Measurements from ENCODE around the gene IL17C.
"Not testable (repeated sequence)": the region's sequence is repeated elsewhere in the genome, so short reads cannot be mapped to it uniquely, and the experiment has no call there.

Gene IL17C

DNA sequence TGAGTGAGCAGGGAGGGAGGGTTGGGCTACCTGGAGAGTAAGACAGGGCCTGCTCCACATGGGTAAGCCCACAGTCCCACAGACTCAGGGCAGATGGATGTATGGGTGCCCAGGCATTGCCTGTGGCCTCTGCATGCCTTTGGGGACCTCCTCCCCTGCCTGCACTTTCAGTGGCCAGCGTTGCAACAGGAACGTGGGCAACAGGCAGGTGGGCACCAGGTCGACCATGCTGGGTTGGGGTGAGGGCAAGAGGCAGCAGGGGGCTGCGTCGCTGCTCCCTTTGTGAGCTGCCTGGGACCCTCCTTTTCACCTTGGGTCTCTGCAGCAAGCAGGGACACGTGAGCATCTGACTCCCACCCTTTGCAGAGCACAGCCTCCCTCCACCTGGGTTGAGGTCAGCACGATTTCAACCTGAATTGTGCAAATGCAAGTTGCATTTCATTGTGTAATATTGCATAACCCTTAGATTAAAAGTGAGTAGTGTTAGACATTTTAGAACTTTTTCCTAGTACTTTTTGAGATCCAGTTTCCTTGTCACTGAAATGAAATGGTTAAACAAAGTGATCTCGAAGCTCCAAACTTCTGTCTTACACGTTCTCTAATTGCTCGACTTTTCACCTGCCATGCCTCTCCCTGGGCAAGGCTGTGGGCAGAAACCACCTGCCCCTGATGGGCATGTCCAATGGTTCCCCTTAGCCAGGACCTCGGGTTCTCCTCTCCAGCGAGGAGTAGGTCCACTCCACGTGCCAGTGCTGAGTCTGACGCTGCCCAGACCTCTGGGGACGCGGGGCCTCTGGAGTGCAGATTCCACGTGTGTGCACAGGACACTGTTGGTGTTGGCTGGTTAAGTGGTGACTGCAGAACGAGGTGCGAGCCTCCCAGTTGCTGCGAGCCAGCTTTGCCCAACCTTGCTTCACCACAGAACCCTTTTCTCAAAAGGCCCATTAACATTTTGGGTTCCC is 32.9 kb upstream of the IL17C start:
- no peak overlapping the region for H2AK5ac ChIP-seq (ENCODE audit: low read length)
- H2BK120ac ChIP-seq (ENCODE audit: insufficient read depth, low read length, poor library complexity) = no peak overlapping the region
- H3K36me3 ChIP-seq (ENCODE audit: control insufficient read depth in 1 of 2, insufficient read depth in 2 of 2, low read length in 2 of 2) = peaks cover 43 to 60% of the 10 kb centered on the region in 2 experiments
- peaks cover 2% of the 10 kb centered on the region for H3K9me3 ChIP-seq (ENCODE audit: insufficient read depth, low read depth, low read length)
- no peaks in the 10 kb centered on the region for H3K4me1 ChIP-seq (ENCODE audit: control insufficient read depth in 1 of 2, insufficient read depth in 2 of 2, low read length in 2 of 2)
- H3K4me2 ChIP-seq (ENCODE audit: low read length) = no peak overlapping the region
- no peak for DNase-seq
- H3K27ac ChIP-seq (ENCODE audit: low read depth, low read length) = no peak overlapping the region
- no peak overlapping the region for H4K91ac ChIP-seq (ENCODE audit: low read depth, low read length)
- no peaks in the 10 kb centered on the region for H3K79me1 ChIP-seq (ENCODE audit: low read length)
- no peak overlapping the region for H2AFZ ChIP-seq (ENCODE audit: insufficient read depth, low read length, poor library complexity)
- no peak overlapping the region for H4K8ac ChIP-seq (ENCODE audit: low read depth, low read length)
- WGBS (ENCODE audit: extremely low coverage, insufficient coverage, insufficient read length) = no CpG with 5 or more reads among the region's 20 CpGs
- H2BK5ac ChIP-seq (ENCODE audit: low read depth, low read length, poor library complexity) = no peak overlapping the region
- H3K4me3 ChIP-seq (ENCODE audit: low read depth, low read length) = no peak overlapping the region
- H3K4ac ChIP-seq (ENCODE audit: low read depth, low read length) = no peak overlapping the region
- no peak overlapping the region for H2BK12ac ChIP-seq (ENCODE audit: low read length)
- no peak overlapping the region for H3K23ac ChIP-seq (ENCODE audit: low read length)
- no peak overlapping the region for H3K9ac ChIP-seq (ENCODE audit: low read length)
- no peak overlapping the region for H3K14ac ChIP-seq (ENCODE audit: low read length)
- H4K12ac ChIP-seq (ENCODE audit: low read depth, low read length) = no peak overlapping the region
- H3K79me2 ChIP-seq (ENCODE audit: control insufficient read depth, insufficient read depth, low read length, poor library complexity) = no peaks in the 10 kb centered on the region
- H3K27me3 ChIP-seq (ENCODE audit: insufficient read depth, low read length) = no peaks in the 10 kb centered on the region
- no peak overlapping the region for H3K18ac ChIP-seq (ENCODE audit: low read length)

DNA sequence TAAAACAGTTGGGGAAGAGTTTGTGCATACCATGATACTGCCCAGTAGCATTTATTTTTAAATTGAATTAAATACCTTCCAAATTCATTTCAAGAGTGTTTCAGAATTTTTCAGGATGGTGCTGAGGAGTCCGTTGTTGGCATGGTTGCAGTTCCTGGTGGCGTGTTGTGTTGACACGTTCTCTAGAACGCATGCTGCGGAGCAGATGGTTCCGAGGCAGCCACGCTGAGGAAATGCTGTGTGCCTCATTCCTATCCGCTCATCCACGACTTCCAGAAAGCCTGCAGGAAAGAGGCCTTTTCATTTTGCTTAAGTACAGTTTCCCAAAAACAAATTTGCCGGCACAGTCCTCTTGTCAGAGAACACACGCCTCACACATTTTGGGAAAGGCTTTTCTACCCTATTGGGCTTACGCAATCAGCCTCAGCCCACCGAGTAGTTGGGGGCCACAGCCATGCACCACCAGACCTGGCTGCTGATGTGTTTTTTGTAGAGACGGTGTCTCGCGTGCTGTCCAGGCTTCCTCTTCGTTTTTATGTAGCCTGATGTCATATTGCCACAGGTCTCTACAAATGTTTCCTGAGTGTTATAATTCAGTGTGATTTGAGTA is 32.1 kb upstream of the IL17C start:
- no peak overlapping the region for H3K27ac ChIP-seq (ENCODE audit: low read depth, low read length)
- no peak overlapping the region for H4K8ac ChIP-seq (ENCODE audit: low read depth, low read length)
- no peaks in the 10 kb centered on the region for H3K4me1 ChIP-seq (ENCODE audit: control insufficient read depth in 1 of 2, insufficient read depth in 2 of 2, low read length in 2 of 2)
- H3K4me3 ChIP-seq (ENCODE audit: low read depth, low read length) = no peak overlapping the region
- no peaks in the 10 kb centered on the region for H3K27me3 ChIP-seq (ENCODE audit: insufficient read depth, low read length)
- H2BK12ac ChIP-seq (ENCODE audit: low read length) = no peak overlapping the region
- H3K79me1 ChIP-seq (ENCODE audit: low read length) = no peaks in the 10 kb centered on the region
- H3K9me3 ChIP-seq (ENCODE audit: insufficient read depth, low read depth, low read length) = peaks cover 2% of the 10 kb centered on the region
- H3K36me3 ChIP-seq (ENCODE audit: control insufficient read depth in 1 of 2, insufficient read depth in 2 of 2, low read length in 2 of 2) = peaks cover 44 to 60% of the 10 kb centered on the region in 2 experiments
- no peak overlapping the region for H3K4ac ChIP-seq (ENCODE audit: low read depth, low read length)
- no peak overlapping the region for H2AK5ac ChIP-seq (ENCODE audit: low read length)
- no peak overlapping the region for H3K4me2 ChIP-seq (ENCODE audit: low read length)
- no peak for DNase-seq
- H3K23ac ChIP-seq (ENCODE audit: low read length) = no peak overlapping the region
- no peaks in the 10 kb centered on the region for H3K79me2 ChIP-seq (ENCODE audit: control insufficient read depth, insufficient read depth, low read length, poor library complexity)
- H2AFZ ChIP-seq (ENCODE audit: insufficient read depth, low read length, poor library complexity) = no peak overlapping the region
- no peak overlapping the region for H3K9ac ChIP-seq (ENCODE audit: low read length)
- no peak overlapping the region for H2BK120ac ChIP-seq (ENCODE audit: insufficient read depth, low read length, poor library complexity)
- no peak overlapping the region for H3K18ac ChIP-seq (ENCODE audit: low read length)
- H4K12ac ChIP-seq (ENCODE audit: low read depth, low read length) = no peak overlapping the region
- no peak overlapping the region for H4K91ac ChIP-seq (ENCODE audit: low read depth, low read length)
- no peak overlapping the region for H3K14ac ChIP-seq (ENCODE audit: low read length)
- H2BK5ac ChIP-seq (ENCODE audit: low read depth, low read length, poor library complexity) = no peak overlapping the region
- WGBS (ENCODE audit: extremely low coverage, insufficient coverage, insufficient read length) = no CpG with 5 or more reads among the region's 17 CpGs

DNA sequence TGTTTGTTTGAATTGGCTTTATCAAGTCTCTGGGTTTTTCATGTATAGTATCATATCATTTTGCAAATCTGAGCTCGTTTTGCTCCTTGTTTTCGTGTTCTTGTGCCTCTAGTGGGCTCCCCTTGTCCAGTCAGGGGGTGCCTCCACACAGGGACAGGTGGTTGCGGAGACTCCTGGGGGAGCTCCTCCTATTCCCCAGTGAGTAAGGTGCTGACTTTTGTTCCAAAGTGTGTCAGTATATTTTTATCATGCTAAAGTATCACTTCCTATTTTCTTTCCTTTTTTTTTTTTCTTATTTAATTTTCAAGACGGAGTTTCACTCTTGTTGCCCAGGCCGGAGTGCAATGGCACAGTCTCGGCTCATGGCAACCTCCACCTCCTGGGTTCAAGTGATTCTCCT is 30.3 kb upstream of the IL17C start:
- H3K79me2 ChIP-seq (ENCODE audit: control insufficient read depth, insufficient read depth, low read length, poor library complexity) = no peaks in the 10 kb centered on the region
- H3K9me3 ChIP-seq (ENCODE audit: insufficient read depth, low read depth, low read length) = no peaks in the 10 kb centered on the region
- no peak overlapping the region for H3K4me3 ChIP-seq (ENCODE audit: low read depth, low read length)
- H2AK5ac ChIP-seq (ENCODE audit: low read length) = no peak overlapping the region
- no peak overlapping the region for H4K91ac ChIP-seq (ENCODE audit: low read depth, low read length)
- H3K4me1 ChIP-seq (ENCODE audit: control insufficient read depth in 1 of 2, insufficient read depth in 2 of 2, low read length in 2 of 2) = no peaks in the 10 kb centered on the region
- H3K4me2 ChIP-seq (ENCODE audit: low read length) = no peak overlapping the region
- no peak overlapping the region for H2BK120ac ChIP-seq (ENCODE audit: insufficient read depth, low read length, poor library complexity)
- WGBS (ENCODE audit: extremely low coverage, insufficient coverage, insufficient read length) = no CpG with 5 or more reads among the region's 6 CpGs
- no peak overlapping the region for H3K27ac ChIP-seq (ENCODE audit: low read depth, low read length)
- H3K14ac ChIP-seq (ENCODE audit: low read length) = no peak overlapping the region
- H3K23ac ChIP-seq (ENCODE audit: low read length) = no peak overlapping the region
- H3K36me3 ChIP-seq (ENCODE audit: control insufficient read depth in 1 of 2, insufficient read depth in 2 of 2, low read length in 2 of 2) = peaks cover 41 to 58% of the 10 kb centered on the region in 2 experiments
- H3K27me3 ChIP-seq (ENCODE audit: insufficient read depth, low read length) = no peaks in the 10 kb centered on the region
- no peak overlapping the region for H4K12ac ChIP-seq (ENCODE audit: low read depth, low read length)
- no peak overlapping the region for H4K8ac ChIP-seq (ENCODE audit: low read depth, low read length)
- H3K79me1 ChIP-seq (ENCODE audit: low read length) = no peaks in the 10 kb centered on the region
- H2AFZ ChIP-seq (ENCODE audit: insufficient read depth, low read length, poor library complexity) = no peak overlapping the region
- H2BK5ac ChIP-seq (ENCODE audit: low read depth, low read length, poor library complexity) = no peak overlapping the region
- DNase-seq = no peak
- no peak overlapping the region for H3K18ac ChIP-seq (ENCODE audit: low read length)
- H3K9ac ChIP-seq (ENCODE audit: low read length) = no peak overlapping the region
- no peak overlapping the region for H2BK12ac ChIP-seq (ENCODE audit: low read length)
- no peak overlapping the region for H3K4ac ChIP-seq (ENCODE audit: low read depth, low read length)

DNA sequence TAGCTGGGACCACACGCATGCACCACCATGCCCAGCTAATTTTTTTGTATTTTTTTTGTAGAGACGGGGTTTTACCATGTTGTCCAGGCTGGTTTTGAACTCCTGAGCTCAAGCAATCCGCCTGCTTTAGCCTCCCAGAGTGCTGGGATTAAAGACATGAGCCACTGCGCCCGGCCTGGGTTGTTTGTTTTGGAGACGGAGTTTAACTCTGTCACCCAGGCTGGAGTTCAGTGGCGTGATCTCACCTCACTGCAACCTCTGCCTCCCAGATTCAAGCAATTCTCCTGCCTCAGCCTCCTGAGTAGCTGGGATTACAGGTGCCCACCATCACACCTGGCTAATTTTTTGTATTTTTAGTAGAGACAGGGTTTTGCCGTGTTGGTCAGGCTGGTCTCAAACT is 28.9 kb upstream of the IL17C start:
- not testable (repeated sequence) for H2BK12ac ChIP-seq (ENCODE audit: low read length); H2BK5ac ChIP-seq (ENCODE audit: low read depth, low read length, poor library complexity); H3K23ac ChIP-seq (ENCODE audit: low read length); H3K4me2 ChIP-seq (ENCODE audit: low read length); H3K9ac ChIP-seq (ENCODE audit: low read length); H4K91ac ChIP-seq (ENCODE audit: low read depth, low read length); H2AFZ ChIP-seq (ENCODE audit: insufficient read depth, low read length, poor library complexity); H3K14ac ChIP-seq (ENCODE audit: low read length); H3K18ac ChIP-seq (ENCODE audit: low read length); DNase-seq; H3K27me3 ChIP-seq (ENCODE audit: insufficient read depth, low read length); H3K4me3 ChIP-seq (ENCODE audit: low read depth, low read length); H3K27ac ChIP-seq (ENCODE audit: low read depth, low read length); H3K4me1 ChIP-seq (ENCODE audit: control insufficient read depth in 1 of 2, insufficient read depth in 2 of 2, low read length in 2 of 2); H4K12ac ChIP-seq (ENCODE audit: low read depth, low read length); H3K79me1 ChIP-seq (ENCODE audit: low read length); H3K9me3 ChIP-seq (ENCODE audit: insufficient read depth, low read depth, low read length); H4K8ac ChIP-seq (ENCODE audit: low read depth, low read length); H2BK120ac ChIP-seq (ENCODE audit: insufficient read depth, low read length, poor library complexity); H3K79me2 ChIP-seq (ENCODE audit: control insufficient read depth, insufficient read depth, low read length, poor library complexity); H2AK5ac ChIP-seq (ENCODE audit: low read length); H3K4ac ChIP-seq (ENCODE audit: low read depth, low read length)
- peaks cover 50 to 65% of the 10 kb centered on the region in 2 experiments for H3K36me3 ChIP-seq (ENCODE audit: control insufficient read depth in 1 of 2, insufficient read depth in 2 of 2, low read length in 2 of 2)
- no CpG with 5 or more reads among the region's 8 CpGs for WGBS (ENCODE audit: extremely low coverage, insufficient coverage, insufficient read length)
